Neural cell (in vitro differentiated cells): ENCODE data around the gene CTSE. TPM values are rescaled to one million over a fixed set of nuclear protein-coding genes. Genes with fewer than 3 reads are reported as not detected.

ENCODE experiments used
- H2AFZ ChIP-seq: fragments of 200-600, 300-800 bp; sonication (generic), shearing (Covaris generic); 2 replicates; pipeline ENCODE4 v1.6.0; 2014; ENCODE audit warnings: low read depth, mild to moderate bottlenecking, antibody characterized with exemption, low read length, moderate library complexity
- H3F3A ChIP-seq: fragments of 200-600 bp; shearing (Covaris generic); 2 replicates; pipeline ENCODE4 v1.6.1; 2016; ENCODE audit warnings: mild to moderate bottlenecking, moderate library complexity, mixed read lengths, antibody characterized with exemption, low read length; ENCODE audit not compliant: insufficient read depth, poor library complexity, severe bottlenecking
- H3K27ac ChIP-seq: fragments of 200-600, 300-800 bp; sonication (generic), shearing (Covaris generic); 2 replicates; pipeline ENCODE4 v1.5.1; 2014; ENCODE audit warnings: mild to moderate bottlenecking, low read length, moderate library complexity
- H3K27me3 ChIP-seq: fragments of 300-800, 200-600 bp; sonication (generic), shearing (Covaris generic); 2 replicates; pipeline ENCODE4 v1.6.0; 2014; ENCODE audit warnings: mild to moderate bottlenecking, low read depth, low read length, moderate library complexity; ENCODE audit not compliant: insufficient read depth
- H3K36me3 ChIP-seq: fragments of 300-800, 200-600 bp; sonication (generic), shearing (Covaris generic); 2 replicates; pipeline ENCODE4 v1.5.1; 2014; ENCODE audit warnings: mild to moderate bottlenecking, antibody characterized with exemption, low read length, moderate library complexity; ENCODE audit not compliant: insufficient read depth
- H3K4me2 ChIP-seq: fragments of 300-800, 200-600 bp; sonication (generic), shearing (Covaris generic); 2 replicates; pipeline ENCODE4 v1.6.0; 2014; ENCODE audit warnings: mild to moderate bottlenecking, low read length
- H3K4me3 ChIP-seq: fragments of 300-800, 200-600 bp; sonication (generic), shearing (Covaris generic); 2 replicates; pipeline ENCODE4 v1.5.1; 2014; ENCODE audit warnings: mild to moderate bottlenecking, low read length, moderate library complexity
- H3K79me2 ChIP-seq: fragments of 200-600 bp; shearing (Covaris generic); replicated peaks from 2 replicates; pipeline ENCODE4 v1.6.0; 2014; ENCODE audit warnings: mild to moderate bottlenecking, low read length, moderate library complexity; ENCODE audit not compliant: insufficient read depth
- H3K9ac ChIP-seq: fragments of 300-800, 200-600 bp; sonication (generic), shearing (Covaris generic); 2 replicates; pipeline ENCODE4 v1.6.1; 2016; ENCODE audit warnings: mild to moderate bottlenecking, low read length, mixed read lengths
- H3K9me2 ChIP-seq: fragments of 200-600 bp; shearing (Covaris generic); 2 replicates; pipeline ENCODE4 v1.6.1; 2016; ENCODE audit warnings: mild to moderate bottlenecking, low read length, mixed read lengths; ENCODE audit not compliant: insufficient read depth
- H3K9me3 ChIP-seq: fragments of 200-600, 300-800 bp; sonication (generic), shearing (Covaris generic); 2 replicates; pipeline ENCODE4 v1.6.1; 2016; ENCODE audit warnings: mild to moderate bottlenecking, mixed run types, low read length, moderate library complexity, mixed read lengths
- H4K20me1 ChIP-seq: fragments of 200-600 bp; shearing (Covaris generic); 2 replicates; pipeline ENCODE4 v1.6.1; 2016; ENCODE audit warnings: mild to moderate bottlenecking, mixed run types; ENCODE audit not compliant: insufficient read depth
- CTCF ChIP-seq: fragments of 450-650 bp; IDR thresholded peaks from 2 replicates; pipeline ENCODE4 v1.5.1; 2014; ENCODE audit warnings: antibody characterized with exemption, mild to moderate bottlenecking, moderate library complexity; ENCODE audit not compliant: poor library complexity, severe bottlenecking
- EP300 ChIP-seq: fragments of 450-650 bp; conservative IDR thresholded peaks from 2 replicates; pipeline ENCODE4 v1.6.1; 2014; ENCODE audit warnings: antibody characterized with exemption, mild to moderate bottlenecking, moderate library complexity; ENCODE audit not compliant: poor library complexity, severe bottlenecking
- EZH2 ChIP-seq: fragments of 200-600, 300-800 bp; shearing (Covaris generic), sonication (generic); IDR thresholded peaks from 2 replicates; pipeline ENCODE4 v1.6.1; 2014; ENCODE audit warnings: antibody characterized with exemption, low read length, borderline replicate concordance, mild to moderate bottlenecking; ENCODE audit not compliant: insufficient read depth, poor library complexity, severe bottlenecking
- MXI1 ChIP-seq: fragments of 450-650 bp; conservative IDR thresholded peaks from 2 replicates; pipeline ENCODE4 v1.6.1; 2014; ENCODE audit warnings: antibody characterized with exemption, mild to moderate bottlenecking; ENCODE audit not compliant: poor library complexity, severe bottlenecking
- POLR2AphosphoS5 ChIP-seq: IDR thresholded peaks from 2 replicates; pipeline ENCODE4 v1.6.1; 2012
- RAD21 ChIP-seq: fragments of 450-650 bp; conservative IDR thresholded peaks from 2 replicates; pipeline ENCODE4 v1.6.1; 2014; ENCODE audit warnings: antibody characterized with exemption, mild to moderate bottlenecking, moderate library complexity
- SMC3 ChIP-seq: fragments of 450-650 bp; conservative IDR thresholded peaks from 2 replicates; pipeline ENCODE4 v1.6.1; 2014; ENCODE audit warnings: antibody characterized with exemption, mild to moderate bottlenecking, moderate library complexity; ENCODE audit not compliant: poor library complexity
- TAF1 ChIP-seq: IDR thresholded peaks from 2 replicates; pipeline ENCODE4 v1.6.1; 2012; ENCODE audit warnings: low read depth
- polyA plus RNA-seq: library from polyadenylated mRNA; depleted of rRNA; stranded (reverse); fragments of >200 nt; gene quantifications from 2 replicates; pipeline ENCODE4 v1.2.3, GENCODE V29; 2014
- TF ChIP-seq, protein P1 (sequence below): IDR thresholded peaks from 2 replicates; pipeline ENCODE4 v1.6.1; 2012; ENCODE audit warnings: borderline replicate concordance

The CTSE gene
- polyA plus RNA-seq, 1 donor from 2014 or later: not detected

DNA sequence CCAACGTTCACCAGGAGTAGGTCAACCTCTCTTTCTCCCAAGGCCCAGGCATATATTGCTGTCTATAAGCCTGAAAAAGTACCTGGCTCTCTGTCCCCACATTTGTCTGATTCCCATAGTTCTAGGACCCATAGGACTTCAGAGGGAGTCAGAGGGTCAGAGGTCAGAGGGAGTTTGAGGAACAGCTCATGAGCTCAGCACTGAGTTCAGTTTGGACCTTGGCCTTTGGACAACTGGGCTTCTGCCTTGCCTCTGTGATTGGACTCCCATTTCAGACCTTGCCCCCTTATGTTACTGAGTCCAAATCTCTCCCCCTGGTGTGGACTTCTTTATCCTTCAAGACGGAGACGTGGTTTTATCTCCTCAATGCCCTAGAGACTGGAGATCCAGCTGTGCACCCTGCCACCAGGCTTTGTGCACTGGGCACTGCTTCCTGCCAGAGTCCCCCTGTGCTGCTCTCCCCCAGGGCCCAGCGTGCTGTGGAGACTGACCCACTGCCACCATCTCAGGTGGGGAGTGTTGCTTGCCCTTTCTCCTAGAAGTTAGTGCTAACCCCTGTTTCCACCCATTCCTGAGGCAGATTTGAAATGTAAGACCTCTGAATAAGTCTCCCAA is 3.2 kb downstream of the CTSE start:
- H3K27ac ChIP-seq: no peak overlapping the region
- H3K9me3 ChIP-seq: no peaks in the 10 kb centered on the region
- no peak overlapping the region for H3K9ac ChIP-seq
- H3K36me3 ChIP-seq: no peaks in the 10 kb centered on the region
- no peaks in the 10 kb centered on the region for H4K20me1 ChIP-seq
- TF ChIP-seq, protein P1, sequence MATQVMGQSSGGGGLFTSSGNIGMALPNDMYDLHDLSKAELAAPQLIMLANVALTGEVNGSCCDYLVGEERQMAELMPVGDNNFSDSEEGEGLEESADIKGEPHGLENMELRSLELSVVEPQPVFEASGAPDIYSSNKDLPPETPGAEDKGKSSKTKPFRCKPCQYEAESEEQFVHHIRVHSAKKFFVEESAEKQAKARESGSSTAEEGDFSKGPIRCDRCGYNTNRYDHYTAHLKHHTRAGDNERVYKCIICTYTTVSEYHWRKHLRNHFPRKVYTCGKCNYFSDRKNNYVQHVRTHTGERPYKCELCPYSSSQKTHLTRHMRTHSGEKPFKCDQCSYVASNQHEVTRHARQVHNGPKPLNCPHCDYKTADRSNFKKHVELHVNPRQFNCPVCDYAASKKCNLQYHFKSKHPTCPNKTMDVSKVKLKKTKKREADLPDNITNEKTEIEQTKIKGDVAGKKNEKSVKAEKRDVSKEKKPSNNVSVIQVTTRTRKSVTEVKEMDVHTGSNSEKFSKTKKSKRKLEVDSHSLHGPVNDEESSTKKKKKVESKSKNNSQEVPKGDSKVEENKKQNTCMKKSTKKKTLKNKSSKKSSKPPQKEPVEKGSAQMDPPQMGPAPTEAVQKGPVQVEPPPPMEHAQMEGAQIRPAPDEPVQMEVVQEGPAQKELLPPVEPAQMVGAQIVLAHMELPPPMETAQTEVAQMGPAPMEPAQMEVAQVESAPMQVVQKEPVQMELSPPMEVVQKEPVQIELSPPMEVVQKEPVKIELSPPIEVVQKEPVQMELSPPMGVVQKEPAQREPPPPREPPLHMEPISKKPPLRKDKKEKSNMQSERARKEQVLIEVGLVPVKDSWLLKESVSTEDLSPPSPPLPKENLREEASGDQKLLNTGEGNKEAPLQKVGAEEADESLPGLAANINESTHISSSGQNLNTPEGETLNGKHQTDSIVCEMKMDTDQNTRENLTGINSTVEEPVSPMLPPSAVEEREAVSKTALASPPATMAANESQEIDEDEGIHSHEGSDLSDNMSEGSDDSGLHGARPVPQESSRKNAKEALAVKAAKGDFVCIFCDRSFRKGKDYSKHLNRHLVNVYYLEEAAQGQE: no peak
- TF ChIP-seq POLR2AphosphoS5 (no peak), EZH2 (no peak), MXI1 (no peak)
- no peak overlapping the region for H3K4me3 ChIP-seq
- no peaks in the 10 kb centered on the region for H3K9me2 ChIP-seq
- no peaks in the 10 kb centered on the region for H3K79me2 ChIP-seq
- H3K4me2 ChIP-seq: no peak overlapping the region
- no peak overlapping the region for H2AFZ ChIP-seq
- no peaks in the 10 kb centered on the region for H3K27me3 ChIP-seq
- no peaks in the 10 kb centered on the region for H3F3A ChIP-seq

GRCh38 chr1:206015071-206015470 is 8.6 kb downstream of the CTSE start:
- no peak for TF ChIP-seq RAD21
- no peak for TF ChIP-seq POLR2AphosphoS5
- no peak for TF ChIP-seq EZH2
- TF ChIP-seq MXI1: no peak
- no peak for TF ChIP-seq SMC3
- no peak for TF ChIP-seq EP300
- TF ChIP-seq CTCF: no peak
- no peak for TF ChIP-seq TAF1
- TF ChIP-seq, protein P1: no peak
- H3K9me3 ChIP-seq: no peaks in the 10 kb centered on the region

More at GRCh38 chr1:206015071-206015470, 8.6 kb downstream of the CTSE start:
- Histone ChIP-seq H3K4me2 (no peak overlapping the region), H2AFZ (no peak overlapping the region), H3K4me3 (no peak overlapping the region), H3K36me3 (no peaks in the 10 kb centered on the region), H3K27me3 (no peaks in the 10 kb centered on the region), H4K20me1 (no peaks in the 10 kb centered on the region), H3K9me2 (no peaks in the 10 kb centered on the region), H3K9ac (no peak overlapping the region), H3F3A (no peaks in the 10 kb centered on the region), H3K27ac (no peak overlapping the region), H3K79me2 (no peaks in the 10 kb centered on the region)
